ENCODE data around the gene ANO10.
"Not testable (repeated sequence)": the region's sequence is repeated elsewhere in the genome, so short reads cannot be mapped to it uniquely, and the experiment has no call there.

Gene ANO10
- long read RNA-seq, donor 1: 0 reads
- long read RNA-seq, donor 2, partial matches to known transcripts: 0 of 9 reads
- long read RNA-seq, donor 2, other reads (novel, unspliced or antisense): 7 of 9 reads
- long read RNA-seq, donor 3, partial matches to known transcripts: 0 of 1 reads
- long read RNA-seq, donor 3, other reads (novel, unspliced or antisense): 0 of 1 reads
- long read RNA-seq, donor 4, partial matches to known transcripts: 0 of 2 reads
- long read RNA-seq, donor 4, other reads (novel, unspliced or antisense): 0 of 2 reads
- long read RNA-seq, donor 5, partial matches to known transcripts: 0 of 5 reads
- long read RNA-seq, donor 5, other reads (novel, unspliced or antisense): 0 of 5 reads
- long read RNA-seq, donor 6, partial matches to known transcripts: 0 of 2 reads
- long read RNA-seq, donor 6, other reads (novel, unspliced or antisense): 0 of 2 reads
- long read RNA-seq, donor 7, partial matches to known transcripts: 6 of 10 reads
- long read RNA-seq, donor 7, other reads (novel, unspliced or antisense): 0 of 10 reads
- long read RNA-seq, donor 8, partial matches to known transcripts: 0 of 3 reads
- long read RNA-seq, donor 8, other reads (novel, unspliced or antisense): 0 of 3 reads

GRCh38 chr3:43621656-43622432 is at the start of gene ANO10:
ANO10 (minus strand) TSS chr3:43622011; CDS start chr3:43605852, 16,159 bp downstream.
- DNase-seq: peak; percentile 86

GRCh38 chr3:43670635-43671522 is 49.1 kb upstream of the ANO10 start:
- no peak for DNase-seq

GRCh38 chr3:43665011-43665410 is 43.2 kb upstream of the ANO10 start:
- not testable (repeated sequence) for DNase-seq

- not testable (repeated sequence) for DNase-seq
Measured at GRCh38 chr3:43661376-43661775, 39.6 kb upstream of the ANO10 start.

- no peak for DNase-seq
Measured at GRCh38 chr3:43659250-43659880, 37.6 kb upstream of the ANO10 start.

GRCh38 chr3:43656390-43656789 is 34.6 kb upstream of the ANO10 start:
- not testable (repeated sequence) for DNase-seq

- DNase-seq: no peak
Measured at GRCh38 chr3:43650345-43650744, 28.5 kb upstream of the ANO10 start.

- no peak for DNase-seq
Measured at GRCh38 chr3:43649365-43649968, 27.7 kb upstream of the ANO10 start.

- no peak for DNase-seq
Measured at GRCh38 chr3:43648957-43649356, 27.1 kb upstream of the ANO10 start.

- DNase-seq: no peak
Measured at GRCh38 chr3:43647331-43648166, 25.7 kb upstream of the ANO10 start.

- DNase-seq: no peak
Measured at GRCh38 chr3:43644443-43644842, 22.6 kb upstream of the ANO10 start.

- DNase-seq: no peak
Measured at GRCh38 chr3:43641306-43642114, 19.7 kb upstream of the ANO10 start.

GRCh38 chr3:43640681-43641080 is 18.9 kb upstream of the ANO10 start:
- no peak for DNase-seq

GRCh38 chr3:43638594-43639447 is 17.0 kb upstream of the ANO10 start:
- no peak for DNase-seq

- DNase-seq: no peak
Measured at GRCh38 chr3:43637702-43638101, 15.9 kb upstream of the ANO10 start.

GRCh38 chr3:43632986-43633385 is 11.2 kb upstream of the ANO10 start:
- DNase-seq: no peak

GRCh38 chr3:43632269-43632733 is 10.5 kb upstream of the ANO10 start:
- DNase-seq: no peak

GRCh38 chr3:43629741-43630140 is 7.9 kb upstream of the ANO10 start:
- no peak for DNase-seq

Measured in right kidney (tissue), 9 donors.